Neural progenitor cell (in vitro differentiated cells): Measurements from ENCODE around the gene OS9. TPM values are rescaled to one million over a fixed set of nuclear protein-coding genes. Genes with fewer than 3 reads are reported as not detected.

Experiments used
- DNase-seq: peaks from one replicate; pipeline ENCODE4 v3.0.0-alpha.2; 2016; ENCODE audit warnings: low spot score
- H2AFZ ChIP-seq: fragments of 200-600 bp; sonication (generic); replicated peaks from 2 replicates; pipeline ENCODE4 v1.6.1; 2016; ENCODE audit warnings: antibody characterized with exemption
- H3F3A ChIP-seq: fragments of 200-600 bp; sonication (generic); 2 replicates; pipeline ENCODE4 v1.6.1; 2016; ENCODE audit warnings: antibody characterized with exemption, low read depth
- H3K27ac ChIP-seq: fragments of 200-600 bp; sonication (generic); 2 replicates; pipeline ENCODE4 v1.5.1; 2016; ENCODE audit warnings: mild to moderate bottlenecking
- H3K27me3 ChIP-seq: fragments of 200-600 bp; sonication (generic); 2 replicates; pipeline ENCODE4 v1.6.1; 2016; ENCODE audit warnings: mild to moderate bottlenecking, moderate library complexity
- H3K36me3 ChIP-seq: fragments of 200-600 bp; sonication (generic); 2 replicates; pipeline ENCODE4 v1.5.1; 2016
- H3K4me1 ChIP-seq: fragments of 200-600 bp; sonication (generic); 2 replicates; pipeline ENCODE4 v1.6.1; 2016; ENCODE audit warnings: mixed run types
- H3K4me2 ChIP-seq: fragments of 200-600 bp; sonication (generic); 2 replicates; pipeline ENCODE4 v1.6.1; 2016
- H3K4me3 ChIP-seq: fragments of 200-600 bp; sonication (generic); 2 replicates; pipeline ENCODE4 v1.5.1; 2016
- H3K79me2 ChIP-seq: fragments of 200-600 bp; sonication (generic); 2 replicates; pipeline ENCODE4 v1.6.1; 2016; ENCODE audit warnings: low read depth
- H3K9ac ChIP-seq: fragments of 200-600 bp; sonication (generic); 2 replicates; pipeline ENCODE4 v1.6.1; 2016
- H3K9me3 ChIP-seq: fragments of 200-600 bp; sonication (generic); 2 replicates; pipeline ENCODE4 v1.5.1; 2016; ENCODE audit warnings: low read depth
- H4K20me1 ChIP-seq: fragments of 200-600 bp; sonication (generic); 2 replicates; pipeline ENCODE4 v1.6.1; 2016; ENCODE audit warnings: low read depth
- H3K27ac Mint-ChIP-seq: 3 replicates; pipeline ENCODE4 v1.8.0; 2021; ENCODE audit warnings: mixed read lengths
- H3K27me3 Mint-ChIP-seq: 2 replicates; pipeline ENCODE4 v1.8.0; 2022; ENCODE audit warnings: low read depth, mild to moderate bottlenecking, inconsistent platforms, moderate library complexity, mixed read lengths; ENCODE audit not compliant: insufficient read depth
- H3K36me3 Mint-ChIP-seq: 3 replicates; pipeline ENCODE4 v1.8.0; 2021; ENCODE audit warnings: mixed read lengths
- H3K4me1 Mint-ChIP-seq: 3 replicates; pipeline ENCODE4 v1.8.0; 2021; ENCODE audit warnings: mixed read lengths
- H3K4me3 Mint-ChIP-seq: 3 replicates; pipeline ENCODE4 v1.8.0; 2021; ENCODE audit warnings: mild to moderate bottlenecking, moderate library complexity, mixed read lengths
- H3K9me3 Mint-ChIP-seq: 3 replicates; pipeline ENCODE4 v1.8.0; 2020; ENCODE audit warnings: mixed read lengths
- CTCF ChIP-seq: fragments of 200-600 bp; sonication (generic); IDR thresholded peaks from 2 replicates; pipeline ENCODE4 v1.5.1; 2017; ENCODE audit warnings: antibody characterized with exemption, mild to moderate bottlenecking
- EZH2 ChIP-seq: fragments of 200-600 bp; sonication (generic); IDR thresholded peaks from 2 replicates; pipeline ENCODE4 v1.6.1; 2017; ENCODE audit warnings: antibody characterized with exemption, mild to moderate bottlenecking, moderate library complexity
- EZH2phosphoT487 ChIP-seq: fragments of 200-600 bp; sonication (generic); IDR thresholded peaks from 2 replicates; pipeline ENCODE4 v1.6.1; 2017; ENCODE audit warnings: antibody characterized with exemption
- total RNA-seq: library from RNA; depleted of rRNA; stranded (reverse); fragments of >200 nt; gene quantifications from 2 replicates; pipeline ENCODE4 v1.2.3, GENCODE V29; 2015; ENCODE audit warnings: low replicate concordance

The OS9 gene
- total RNA-seq, 1 donor from 2014 or later: 113 TPM

- H2AFZ ChIP-seq: no peak overlapping the region
- H3K9ac ChIP-seq: no peak overlapping the region
- H3K36me3 ChIP-seq: no peaks in the 10 kb centered on the region
- H3K4me1 ChIP-seq: peaks cover 6% of the 10 kb centered on the region
- Mint-ChIP-seq H3K4me3 (no peak overlapping the region), H3K27ac (no peak overlapping the region), H3K9me3 (no peaks in the 10 kb centered on the region), H3K4me1 (no peaks in the 10 kb centered on the region), H3K27me3 (no peaks in the 10 kb centered on the region), H3K36me3 (peaks cover 14% of the 10 kb centered on the region)
- no peaks in the 10 kb centered on the region for H3K27me3 ChIP-seq
- H4K20me1 ChIP-seq: no peaks in the 10 kb centered on the region
- H3F3A ChIP-seq: peaks cover under 1% of the 10 kb centered on the region
- DNase-seq: no peak
- no peak overlapping the region for H3K27ac ChIP-seq
- no peaks in the 10 kb centered on the region for H3K9me3 ChIP-seq
- no peak for TF ChIP-seq CTCF
- TF ChIP-seq EZH2: no peak
- TF ChIP-seq EZH2phosphoT487: no peak
- no peak overlapping the region for H3K4me3 ChIP-seq
- no peak overlapping the region for H3K4me2 ChIP-seq
- peaks cover 8% of the 10 kb centered on the region for H3K79me2 ChIP-seq
Observed at GRCh38 chr12:57698414-57698813, 4.5 kb downstream of the OS9 start.

GRCh38 chr12:57700317-57700716 is 6.4 kb downstream of the OS9 start:
- no peaks in the 10 kb centered on the region for H4K20me1 ChIP-seq
- H3K27ac ChIP-seq: no peak overlapping the region
- no peak overlapping the region for H3K4me3 ChIP-seq
- no peak overlapping the region for H3K9ac ChIP-seq
- H3K4me2 ChIP-seq: no peak overlapping the region
- no peaks in the 10 kb centered on the region for H3K9me3 ChIP-seq
- H2AFZ ChIP-seq: no peak overlapping the region
- no peak for DNase-seq
- Mint-ChIP-seq H3K36me3 (peaks cover 22% of the 10 kb centered on the region), H3K9me3 (no peaks in the 10 kb centered on the region), H3K27me3 (no peaks in the 10 kb centered on the region), H3K27ac (no peak overlapping the region), H3K4me3 (no peak overlapping the region), H3K4me1 (no peaks in the 10 kb centered on the region)
- H3K36me3 ChIP-seq: peaks cover 4% of the 10 kb centered on the region
- TF ChIP-seq EZH2 (no peak), EZH2phosphoT487 (no peak), CTCF (no peak)
- H3K4me1 ChIP-seq: no peaks in the 10 kb centered on the region
- H3K27me3 ChIP-seq: no peaks in the 10 kb centered on the region
- H3K79me2 ChIP-seq: peaks cover 1% of the 10 kb centered on the region
- no peaks in the 10 kb centered on the region for H3F3A ChIP-seq

GRCh38 chr12:57707250-57707649 is 13.3 kb downstream of the OS9 start:
- peaks cover 4% of the 10 kb centered on the region for H3K36me3 ChIP-seq
- H3K4me3 ChIP-seq: no peak overlapping the region
- H3F3A ChIP-seq: no peaks in the 10 kb centered on the region
- H3K9ac ChIP-seq: no peak overlapping the region
- no peak overlapping the region for H2AFZ ChIP-seq
- TF ChIP-seq CTCF: no peak
- Mint-ChIP-seq H3K27me3 (no peaks in the 10 kb centered on the region), H3K9me3 (no peaks in the 10 kb centered on the region), H3K27ac (no peak overlapping the region), H3K4me3 (no peak overlapping the region), H3K36me3 (peaks cover 22% of the 10 kb centered on the region), H3K4me1 (no peaks in the 10 kb centered on the region)
- no peak overlapping the region for H3K27ac ChIP-seq
- no peaks in the 10 kb centered on the region for H4K20me1 ChIP-seq
- no peaks in the 10 kb centered on the region for H3K9me3 ChIP-seq
- no peaks in the 10 kb centered on the region for H3K4me1 ChIP-seq
- no peak overlapping the region for H3K4me2 ChIP-seq
- no peaks in the 10 kb centered on the region for H3K79me2 ChIP-seq
- H3K27me3 ChIP-seq: no peaks in the 10 kb centered on the region
- DNase-seq: no peak

GRCh38 chr12:57708296-57708695 is 14.4 kb downstream of the OS9 start:
- DNase-seq: no peak
- Histone ChIP-seq H3K4me3 (no peak overlapping the region), H3F3A (peaks cover 6% of the 10 kb centered on the region), H3K79me2 (no peaks in the 10 kb centered on the region), H3K27ac (no peak overlapping the region), H3K4me2 (no peak overlapping the region), H4K20me1 (no peaks in the 10 kb centered on the region), H2AFZ (no peak overlapping the region), H3K36me3 (peaks cover 4% of the 10 kb centered on the region), H3K9me3 (no peaks in the 10 kb centered on the region), H3K27me3 (no peaks in the 10 kb centered on the region), H3K4me1 (no peaks in the 10 kb centered on the region), H3K9ac (no peak overlapping the region)
- no peak overlapping the region for H3K4me3 Mint-ChIP-seq
- no peaks in the 10 kb centered on the region for H3K27me3 Mint-ChIP-seq
- H3K9me3 Mint-ChIP-seq: no peaks in the 10 kb centered on the region
- no peaks in the 10 kb centered on the region for H3K4me1 Mint-ChIP-seq
- H3K36me3 Mint-ChIP-seq: peaks cover 18% of the 10 kb centered on the region
- H3K27ac Mint-ChIP-seq: no peak overlapping the region
- TF ChIP-seq EZH2phosphoT487: no peak
- TF ChIP-seq CTCF: no peak
- no peak for TF ChIP-seq EZH2
